PC-9 (cell line): Measurements from ENCODE around the gene DOCK1. TPM values are rescaled to one million over a fixed set of nuclear protein-coding genes. Genes with fewer than 3 reads are reported as not detected.

Source experiments
- BruUV-seq: library from RNA; stranded (reverse); fragments of 400-500 nt; replicated peaks from 2 replicates; lab custom pipeline; 2021; lab: Mats Ljungman, UMichigan
- CTCF ChIA-PET: fragments of 300-600 bp; sonication (Branson Sonifier 250); formaldehyde crosslinking; loops from one replicate; lab custom pipeline; 2022; ENCODE audit warnings: antibody characterized with exemption; lab: Charles Lee
- POLR2A ChIA-PET: fragments of 300-600 bp; sonication (Branson Sonifier 250); formaldehyde crosslinking; loops from one replicate; lab custom pipeline; 2022; ENCODE audit warnings: antibody characterized with exemption; ENCODE audit not compliant: unreplicated experiment; lab: Charles Lee
- DNase-seq, 2 experiments: peaks; one replicate each; pipeline versions ENCODE4 v3.0.0 to v3.0.0-alpha.2; 2015 to 2022; ENCODE audit warnings: mixed read lengths in 1 of 2
- H2AFZ ChIP-seq: fragments of 200-600 bp; sonication (generic); 2 replicates; pipeline ENCODE4 v1.8.1; 2017; ENCODE audit warnings: antibody characterized with exemption
- H3F3A ChIP-seq: fragments of 200-600 bp; sonication (generic); 2 replicates; pipeline ENCODE4 v1.8.1; 2017; ENCODE audit warnings: antibody characterized with exemption, mild to moderate bottlenecking, low read depth; ENCODE audit not compliant: insufficient read depth
- H3K27ac ChIP-seq: fragments of 200-600 bp; sonication (generic); 2 replicates; pipeline ENCODE4 v1.6.1; 2016; ENCODE audit warnings: mixed run types
- H3K27me3 ChIP-seq: fragments of 200-600 bp; sonication (generic); 2 replicates; pipeline ENCODE4 v1.6.1; 2016; ENCODE audit warnings: low read depth, mixed run types; ENCODE audit not compliant: insufficient read depth
- H3K36me3 ChIP-seq: fragments of 200-600 bp; sonication (generic); 2 replicates; pipeline ENCODE4 v1.6.1; 2016; ENCODE audit warnings: low read depth, mixed run types
- H3K4me1 ChIP-seq: fragments of 200-600 bp; sonication (generic); replicated peaks from 2 replicates; pipeline ENCODE4 v1.6.1; 2016; ENCODE audit warnings: mixed run types; ENCODE audit not compliant: insufficient read depth
- H3K4me2 ChIP-seq: fragments of 200-600 bp; sonication (generic); 2 replicates; pipeline ENCODE4 v1.6.1; 2017; ENCODE audit warnings: mixed run types
- H3K4me3 ChIP-seq: fragments of 200-600 bp; sonication (generic); 2 replicates; pipeline ENCODE4 v1.6.1; 2016; ENCODE audit warnings: mixed run types
- H3K79me2 ChIP-seq: fragments of 200-600 bp; sonication (generic); 2 replicates; pipeline ENCODE4 v1.6.1; 2017; ENCODE audit warnings: low read depth, mixed run types
- H3K9me2 ChIP-seq: fragments of 200-600 bp; sonication (generic); 2 replicates; pipeline ENCODE4 v1.8.1; 2017; ENCODE audit warnings: mild to moderate bottlenecking; ENCODE audit not compliant: insufficient read depth
- H3K9me3 ChIP-seq: fragments of 200-600 bp; sonication (generic); 2 replicates; pipeline ENCODE4 v1.8.1; 2016; ENCODE audit warnings: low read depth; ENCODE audit not compliant: insufficient read depth
- H4K20me1 ChIP-seq: fragments of 200-600 bp; sonication (generic); 2 replicates; pipeline ENCODE4 v1.8.1; 2017; ENCODE audit not compliant: insufficient read depth
- EZH2 ChIP-seq: fragments of 200-600 bp; sonication (generic); IDR thresholded peaks from 2 replicates; pipeline ENCODE4 v1.8.0; 2017; ENCODE audit warnings: antibody characterized with exemption, low read depth
- intact Hi-C: fragments of 100-400 bp; cut with micrococcal nuclease; formaldehyde crosslinking; loops from one replicate; pipeline ENCODE4 v1.10.0; 2022; ENCODE audit not compliant: unreplicated experiment
- total RNA-seq: library from RNA; stranded (reverse); gene quantifications from 2 replicates; pipeline ENCODE4 v1.2.3, GENCODE V29; 2021
- TF ChIP-seq, protein P1 (sequence below): fragments of 200-600 bp; sonication (generic); conservative IDR thresholded peaks from 2 replicates; pipeline ENCODE4 v1.6.1; 2017; ENCODE audit warnings: mixed run types, antibody characterized with exemption, mild to moderate bottlenecking, moderate library complexity

Gene DOCK1
- total RNA-seq, 1 experiment from 2014 or later, result 24.8 TPM

GRCh38 chr10:127252818-127253217, 347.6 kb downstream of the DOCK1 start:
- no peaks in the 10 kb centered on the region for H3K27me3 ChIP-seq
- H3K4me3 ChIP-seq, result no peak overlapping the region
- TF ChIP-seq EZH2, result no peak
- TF ChIP-seq, protein P1, sequence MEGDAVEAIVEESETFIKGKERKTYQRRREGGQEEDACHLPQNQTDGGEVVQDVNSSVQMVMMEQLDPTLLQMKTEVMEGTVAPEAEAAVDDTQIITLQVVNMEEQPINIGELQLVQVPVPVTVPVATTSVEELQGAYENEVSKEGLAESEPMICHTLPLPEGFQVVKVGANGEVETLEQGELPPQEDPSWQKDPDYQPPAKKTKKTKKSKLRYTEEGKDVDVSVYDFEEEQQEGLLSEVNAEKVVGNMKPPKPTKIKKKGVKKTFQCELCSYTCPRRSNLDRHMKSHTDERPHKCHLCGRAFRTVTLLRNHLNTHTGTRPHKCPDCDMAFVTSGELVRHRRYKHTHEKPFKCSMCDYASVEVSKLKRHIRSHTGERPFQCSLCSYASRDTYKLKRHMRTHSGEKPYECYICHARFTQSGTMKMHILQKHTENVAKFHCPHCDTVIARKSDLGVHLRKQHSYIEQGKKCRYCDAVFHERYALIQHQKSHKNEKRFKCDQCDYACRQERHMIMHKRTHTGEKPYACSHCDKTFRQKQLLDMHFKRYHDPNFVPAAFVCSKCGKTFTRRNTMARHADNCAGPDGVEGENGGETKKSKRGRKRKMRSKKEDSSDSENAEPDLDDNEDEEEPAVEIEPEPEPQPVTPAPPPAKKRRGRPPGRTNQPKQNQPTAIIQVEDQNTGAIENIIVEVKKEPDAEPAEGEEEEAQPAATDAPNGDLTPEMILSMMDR, result no peak
- ChIA-PET CTCF (no interaction called here), POLR2A (no interaction called here)
- no TSS peak for BruUV-seq
- H3F3A ChIP-seq, result no peaks in the 10 kb centered on the region
- H3K4me2 ChIP-seq, result no peak overlapping the region
- no peaks in the 10 kb centered on the region for H3K36me3 ChIP-seq
- H3K9me2 ChIP-seq, result no peaks in the 10 kb centered on the region
- no peak overlapping the region for H3K27ac ChIP-seq
- intact Hi-C loops, result no loop called here
- H2AFZ ChIP-seq, result no peak overlapping the region
- DNase-seq, result no peak
- no peaks in the 10 kb centered on the region for H3K9me3 ChIP-seq
- no peaks in the 10 kb centered on the region for H4K20me1 ChIP-seq
- H3K4me1 ChIP-seq, result no peaks in the 10 kb centered on the region
- H3K79me2 ChIP-seq, result no peaks in the 10 kb centered on the region

GRCh38 chr10:127254276-127254675, 349.0 kb downstream of the DOCK1 start:
- no peaks in the 10 kb centered on the region for H4K20me1 ChIP-seq
- no peak overlapping the region for H3K4me2 ChIP-seq
- intact Hi-C loops, result no loop called here
- no peaks in the 10 kb centered on the region for H3K9me3 ChIP-seq
- no peaks in the 10 kb centered on the region for H3K4me1 ChIP-seq
- H3K79me2 ChIP-seq, result no peaks in the 10 kb centered on the region
- DNase-seq, result no peak
- no TSS peak for BruUV-seq
- H3K27ac ChIP-seq, result no peak overlapping the region
- no peak overlapping the region for H2AFZ ChIP-seq
- no peak for TF ChIP-seq EZH2
- TF ChIP-seq, protein P1, result no peak
- H3K9me2 ChIP-seq, result no peaks in the 10 kb centered on the region
- H3K36me3 ChIP-seq, result no peaks in the 10 kb centered on the region
- H3K27me3 ChIP-seq, result no peaks in the 10 kb centered on the region
- CTCF ChIA-PET, result no interaction called here
- POLR2A ChIA-PET, result no interaction called here
- H3K4me3 ChIP-seq, result no peak overlapping the region
- no peaks in the 10 kb centered on the region for H3F3A ChIP-seq

- Histone ChIP-seq H3K9me3 (no peaks in the 10 kb centered on the region), H3F3A (no peaks in the 10 kb centered on the region), H4K20me1 (no peaks in the 10 kb centered on the region), H3K4me1 (no peaks in the 10 kb centered on the region), H3K9me2 (no peaks in the 10 kb centered on the region), H3K4me2 (no peak overlapping the region), H3K27ac (no peak overlapping the region), H3K4me3 (no peak overlapping the region), H3K27me3 (no peaks in the 10 kb centered on the region), H3K36me3 (no peaks in the 10 kb centered on the region), H2AFZ (no peak overlapping the region), H3K79me2 (no peaks in the 10 kb centered on the region)
- BruUV-seq, result no TSS peak
- CTCF ChIA-PET, result no interaction called here
- no peak for DNase-seq
- POLR2A ChIA-PET, result interaction anchor here (0.5 kb wide), 1 partner anchor 788 kb away, joined by 3 read pairs; no protein-coding TSS in a partner anchor
- intact Hi-C loops, result no loop called here
- TF ChIP-seq EZH2, result no peak
- TF ChIP-seq, protein P1, result no peak
Observed at GRCh38 chr10:127257395-127257794, 352.2 kb downstream of the DOCK1 start.
